ENCODE results near the gene HOXB13.

Gene HOXB13

GRCh38 chr17:48761114-48761513 lies 32.6 kb upstream of the HOXB13 start:
- POLR2A ChIA-PET (ENCODE audit: low non-redundant PET): no interaction called here
- DNase-seq (ENCODE audit: low spot score): no peak
- no peak overlapping the region for H3K27ac ChIP-seq
- CTCF ChIA-PET: no interaction called here
- TF ChIP-seq CTCF (conservative IDR thresholded peaks at IDR 0.05; ENCODE audit: low read depth): no peak

GRCh38 chr17:48760411-48760810 lies 31.9 kb upstream of the HOXB13 start:
- DNase-seq (ENCODE audit: low spot score): no peak
- TF ChIP-seq CTCF (conservative IDR thresholded peaks at IDR 0.05; ENCODE audit: low read depth): no peak
- ChIA-PET CTCF (no interaction called here), POLR2A (ENCODE audit: low non-redundant PET) (no interaction called here)
- no peak overlapping the region for H3K27ac ChIP-seq

- H3K27ac ChIP-seq: no peak overlapping the region
- no peak for TF ChIP-seq CTCF (conservative IDR thresholded peaks at IDR 0.05; ENCODE audit: low read depth)
Measured at GRCh38 chr17:48759288-48759687, 30.7 kb upstream of the HOXB13 start.

GRCh38 chr17:48757524-48757961 lies 29.0 kb upstream of the HOXB13 start:
- CTCF ChIA-PET: interaction anchor here (0.6 kb wide), 1 partner anchor 59 kb away, joined by 3 read pairs; the partner anchor contains the start of gene TTLL6
- DNase-seq (ENCODE audit: low spot score): no peak
- no peak for TF ChIP-seq CTCF (conservative IDR thresholded peaks at IDR 0.05; ENCODE audit: low read depth)
- POLR2A ChIA-PET (ENCODE audit: low non-redundant PET): no interaction called here
- H3K27ac ChIP-seq: no peak overlapping the region

More at GRCh38 chr17:48759288-48759687, 30.7 kb upstream of the HOXB13 start:
- DNase-seq (ENCODE audit: low spot score): no peak
- CTCF ChIA-PET: no interaction called here
- POLR2A ChIA-PET (ENCODE audit: low non-redundant PET): no interaction called here

GRCh38 chr17:48756830-48757251 lies 28.3 kb upstream of the HOXB13 start:
- no peak for TF ChIP-seq CTCF (conservative IDR thresholded peaks at IDR 0.05; ENCODE audit: low read depth)
- no peak overlapping the region for H3K27ac ChIP-seq
- ChIA-PET POLR2A (ENCODE audit: low non-redundant PET) (no interaction called here), CTCF (no interaction called here)
- DNase-seq (ENCODE audit: low spot score): no peak

- POLR2A ChIA-PET (ENCODE audit: low non-redundant PET): no interaction called here
- CTCF ChIA-PET: interaction anchor here (1.1 kb wide), 1 partner anchor 36 kb away, joined by 3 read pairs; no protein-coding TSS in a partner anchor
- DNase-seq (ENCODE audit: low spot score): no peak
- no peak for TF ChIP-seq CTCF (conservative IDR thresholded peaks at IDR 0.05; ENCODE audit: low read depth)
- H3K27ac ChIP-seq: no peak overlapping the region
Measured at GRCh38 chr17:48755356-48755755, 26.8 kb upstream of the HOXB13 start.

Measured in RWPE1 (cell line).